Measurements from ENCODE around the gene MTM1.

DNA sequence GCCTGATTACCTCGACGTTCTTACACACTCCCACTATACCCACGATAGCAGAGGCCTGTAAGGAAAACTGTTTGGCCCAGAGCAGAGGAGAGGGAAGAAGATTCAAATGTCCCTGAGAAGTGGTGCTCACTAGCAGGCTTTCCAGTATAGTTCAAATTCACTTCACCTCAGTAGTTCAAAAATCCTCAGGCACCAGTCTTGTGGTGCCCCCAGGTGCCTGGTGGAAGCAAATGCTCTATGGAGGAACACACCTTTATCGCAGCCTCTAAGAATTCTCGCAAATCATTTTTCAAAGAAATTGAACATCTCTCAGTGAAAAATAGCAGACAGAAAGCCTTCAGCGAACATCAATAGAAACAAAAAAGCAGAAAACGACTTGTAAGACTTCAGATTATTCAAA lies 112.6 kb downstream of the MTM1 start:
- TF ChIP-seq, protein P1, sequence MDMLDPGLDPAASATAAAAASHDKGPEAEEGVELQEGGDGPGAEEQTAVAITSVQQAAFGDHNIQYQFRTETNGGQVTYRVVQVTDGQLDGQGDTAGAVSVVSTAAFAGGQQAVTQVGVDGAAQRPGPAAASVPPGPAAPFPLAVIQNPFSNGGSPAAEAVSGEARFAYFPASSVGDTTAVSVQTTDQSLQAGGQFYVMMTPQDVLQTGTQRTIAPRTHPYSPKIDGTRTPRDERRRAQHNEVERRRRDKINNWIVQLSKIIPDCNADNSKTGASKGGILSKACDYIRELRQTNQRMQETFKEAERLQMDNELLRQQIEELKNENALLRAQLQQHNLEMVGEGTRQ (IDR thresholded peaks at IDR 0.05), result no peak
- no peak for TF ChIP-seq ESRRA (IDR thresholded peaks at IDR 0.05; ENCODE audit: borderline replicate concordance, low read length)
- no peak for TF ChIP-seq GATA3 (IDR thresholded peaks at IDR 0.05; ENCODE audit: borderline replicate concordance)
- no peak for TF ChIP-seq JUN (IDR thresholded peaks at IDR 0.05)

Measured in A549 (cell line).